A673 (cell line): ENCODE results near the gene NRXN3. TPM values are rescaled to one million over a fixed set of nuclear protein-coding genes. Genes with fewer than 3 reads are reported as not detected.

Source experiments
- BruUV-seq: library from RNA; stranded (reverse); fragments of 400-500 nt; replicated peaks from 2 replicates; lab custom pipeline; 2021; lab: Mats Ljungman, UMichigan
- CTCF ChIA-PET: fragments of 300-600 bp; sonication (Branson Sonifier 250); formaldehyde crosslinking; loops from one replicate; lab custom pipeline; 2022; ENCODE audit warnings: antibody characterized with exemption; lab: Charles Lee
- POLR2A ChIA-PET: fragments of 300-600 bp; sonication (Branson Sonifier 250); formaldehyde crosslinking; loops from one replicate; lab custom pipeline; 2022; ENCODE audit warnings: antibody characterized with exemption; ENCODE audit not compliant: low non-redundant PET; lab: Charles Lee
- DNase-seq: peaks from one replicate; pipeline ENCODE4 v3.0.0-alpha.2; 2015; ENCODE audit warnings: low spot score
- H3K27ac ChIP-seq: fragments of 200-600 bp; sonication (generic); 2 replicates; pipeline ENCODE4 v1.5.1; 2016; ENCODE audit warnings: mixed run types, low read depth, mild to moderate bottlenecking, mixed read lengths, antibody characterized with exemption, low read length; ENCODE audit not compliant: poor library complexity, severe bottlenecking
- H3K27me3 ChIP-seq: fragments of 200-600 bp; sonication (generic); replicated peaks from 2 replicates; pipeline ENCODE4 v1.6.1; 2017; ENCODE audit warnings: mixed run types, low read depth, mild to moderate bottlenecking, mixed read lengths, antibody characterized with exemption, low read length; ENCODE audit not compliant: insufficient read depth, poor library complexity
- H3K36me3 ChIP-seq: fragments of 200-600 bp; sonication (generic); 2 replicates; pipeline ENCODE4 v1.6.1; 2016; ENCODE audit warnings: mixed run types, mild to moderate bottlenecking, mixed read lengths, antibody characterized with exemption, low read length; ENCODE audit not compliant: insufficient read depth, poor library complexity, severe bottlenecking
- H3K4me1 ChIP-seq: fragments of 200-600 bp; sonication (generic); 2 replicates; pipeline ENCODE4 v1.6.1; 2017; ENCODE audit warnings: mixed run types, mild to moderate bottlenecking, mixed read lengths, antibody characterized with exemption, low read length; ENCODE audit not compliant: insufficient read depth, poor library complexity, severe bottlenecking
- H3K4me3 ChIP-seq: fragments of 200-600 bp; sonication (generic); 2 replicates; pipeline ENCODE4 v1.5.1; 2016; ENCODE audit warnings: low read depth, mixed run types, mild to moderate bottlenecking, mixed read lengths, low read length; ENCODE audit not compliant: poor library complexity, severe bottlenecking
- H3K9me3 ChIP-seq: fragments of 200-600 bp; sonication (generic); 2 replicates; pipeline ENCODE4 v1.6.1; 2016; ENCODE audit warnings: mixed run types, low read depth, mild to moderate bottlenecking, mixed read lengths, antibody characterized with exemption, low read length; ENCODE audit not compliant: poor library complexity, severe bottlenecking
- CTCF ChIP-seq: fragments of 300-800, 200-600 bp; sonication (generic); conservative IDR thresholded peaks from 2 replicates; pipeline ENCODE4 v1.5.1; 2017; ENCODE audit warnings: low read depth, mild to moderate bottlenecking, antibody characterized with exemption, low read length, moderate library complexity, mixed read lengths
- EZH2 ChIP-seq: fragments of 200-600 bp; sonication (generic); IDR thresholded peaks from 2 replicates; pipeline ENCODE4 v1.6.1; 2017; ENCODE audit warnings: borderline replicate concordance, low read depth, mild to moderate bottlenecking, mixed read lengths, antibody characterized with exemption, low read length; ENCODE audit not compliant: poor library complexity, severe bottlenecking
- intact Hi-C: fragments of 100-400 bp; cut with micrococcal nuclease; formaldehyde crosslinking; loops from one replicate; pipeline ENCODE4 v1.10.0; 2022; ENCODE audit not compliant: unreplicated experiment
- total RNA-seq: library from RNA; stranded (reverse); gene quantifications from 2 replicates; pipeline ENCODE4 v1.2.3, GENCODE V29; 2021

NRXN3 gene
- total RNA-seq, 1 experiment from 2014 or later, result 0.21 TPM

- no peak for DNase-seq
- TF ChIP-seq EZH2, result no peak
- TF ChIP-seq CTCF, result no peak
- intact Hi-C loops, result no loop called here
- ChIA-PET CTCF (interaction anchor here (0.7 kb wide), 1 partner anchor 11 kb away, joined by 3 read pairs; no protein-coding TSS in a partner anchor), POLR2A (no interaction called here)
- BruUV-seq, result no TSS peak
- Histone ChIP-seq H3K9me3 (no peaks in the 10 kb centered on the region), H3K36me3 (no peaks in the 10 kb centered on the region), H3K27me3 (no peaks in the 10 kb centered on the region), H3K27ac (no peak overlapping the region), H3K4me3 (no peak overlapping the region), H3K4me1 (no peaks in the 10 kb centered on the region)
Observed at GRCh38 chr14:79482825-79483224, 1312.7 kb downstream of the NRXN3 start.

GRCh38 chr14:79483477-79484388, 1313.6 kb downstream of the NRXN3 start:
- TF ChIP-seq EZH2 (no peak), CTCF (no peak)
- Histone ChIP-seq H3K27me3 (no peaks in the 10 kb centered on the region), H3K4me1 (no peaks in the 10 kb centered on the region), H3K9me3 (no peaks in the 10 kb centered on the region), H3K27ac (no peak overlapping the region), H3K36me3 (no peaks in the 10 kb centered on the region), H3K4me3 (no peak overlapping the region)
- ChIA-PET POLR2A (no interaction called here), CTCF (interaction anchor here (0.7 kb wide), 1 partner anchor 10 kb away, joined by 3 read pairs; no protein-coding TSS in a partner anchor)
- peak; percentile 2 for DNase-seq
- no TSS peak for BruUV-seq
- intact Hi-C loops, result no loop called here

GRCh38 chr14:79487632-79488031, 1317.5 kb downstream of the NRXN3 start:
- no TSS peak for BruUV-seq
- H3K4me1 ChIP-seq, result no peaks in the 10 kb centered on the region
- no peak overlapping the region for H3K4me3 ChIP-seq
- CTCF ChIA-PET, result no interaction called here
- no peaks in the 10 kb centered on the region for H3K36me3 ChIP-seq
- no peaks in the 10 kb centered on the region for H3K9me3 ChIP-seq
- peaks cover 3% of the 10 kb centered on the region for H3K27me3 ChIP-seq
- no peak for DNase-seq
- no peak overlapping the region for H3K27ac ChIP-seq
- POLR2A ChIA-PET, result no interaction called here
- intact Hi-C loops, result no loop called here
- TF ChIP-seq CTCF (no peak), EZH2 (no peak)
